Colonic mucosa (tissue), 4 donors: ENCODE measurements around the gene DNAH9. TPM values are rescaled to one million over a fixed set of nuclear protein-coding genes. Genes with fewer than 3 reads are reported as not detected.

ENCODE experiments used
- DNase-seq: peaks from one replicate; pipeline ENCODE4 v3.0.0-alpha.2; 2020
- H3K27ac ChIP-seq: fragments of 200-600 bp; one replicate; pipeline ENCODE4 v1.8.0; 2021
- H3K27me3 ChIP-seq: fragments of 200-600 bp; one replicate; pipeline ENCODE4 v1.8.0; 2021
- H3K36me3 ChIP-seq: fragments of 200-600 bp; one replicate; pipeline ENCODE4 v1.8.0; 2021
- H3K4me1 ChIP-seq: fragments of 200-600 bp; one replicate; pipeline ENCODE4 v1.8.0; 2021; ENCODE audit warnings: mild to moderate bottlenecking
- H3K4me3 ChIP-seq: fragments of 200-600 bp; one replicate; pipeline ENCODE4 v1.8.0; 2021
- H3K9ac ChIP-seq, 2 donors: one replicate each; pipeline ENCODE4 v1.7.0; 2013; ENCODE audit warnings: control low read depth in 2 of 2, low read depth in 2 of 2, low read length in 2 of 2
- H3K9me3 ChIP-seq: fragments of 200-600 bp; one replicate; pipeline ENCODE4 v1.8.0; 2021
- intact Hi-C: fragments of 100-400 bp; cut with DNase I; formaldehyde crosslinking; loops from one replicate; pipeline ENCODE4 v1.14.1; 2022
- total RNA-seq, 2 donors: library from RNA; stranded (reverse); fragmentation: NEBNext Ultra II Directional in 1 of 2; extraction: Animal tissue kit (Norgen Biotek cat#: 25700) in 1 of 2; gene quantifications; one replicate each; pipeline ENCODE4 v1.2.1, GENCODE V29; 2021
- TF ChIP-seq, protein P1 (sequence below): fragments of 200-600 bp; IDR thresholded peaks from one replicate; pipeline ENCODE4 v1.8.0; 2022; ENCODE audit warnings: antibody characterized with exemption, mild to moderate bottlenecking
- donor health status: healthy.
- donor health status: DM: no; HTN: no; CAD: no.
- donor health status: DM: no; HTN: no; CAD: no.

Gene DNAH9
- total RNA-seq, 2 donors from 2014 or later: 0.40 to 0.69 TPM

DNA sequence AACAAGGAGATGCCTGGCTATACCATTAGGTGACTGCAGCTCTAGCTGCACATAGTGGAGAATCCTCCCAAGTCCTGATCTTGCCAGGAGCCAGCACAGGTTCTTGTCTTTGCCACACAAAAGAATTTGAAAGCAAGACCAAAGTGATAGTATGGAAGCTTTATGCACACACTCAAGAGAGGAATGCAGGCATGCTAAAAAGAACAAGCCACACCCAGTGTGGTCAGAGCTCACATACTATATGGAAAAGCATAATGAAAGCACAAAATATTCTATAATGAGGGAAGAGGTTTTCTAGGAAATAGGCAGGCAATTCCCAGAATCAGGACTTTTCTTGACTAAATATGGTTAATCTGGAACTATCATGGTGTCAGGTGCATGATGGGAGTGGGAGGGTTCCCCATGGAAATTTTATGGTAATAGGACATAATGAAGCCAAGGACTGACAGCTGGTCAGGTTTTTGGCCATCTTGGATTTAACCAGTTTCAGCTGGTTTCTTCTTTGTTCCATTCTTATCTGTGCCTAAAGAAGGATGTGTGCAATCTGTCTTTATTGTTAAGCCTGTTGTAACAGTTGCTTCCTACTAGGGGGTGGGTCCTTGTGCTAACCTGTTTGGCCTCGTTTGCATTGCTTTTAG is 227.4 kb downstream of the DNAH9 start:
- no peaks in the 10 kb centered on the region for H3K9me3 ChIP-seq
- H3K4me1 ChIP-seq: no peaks in the 10 kb centered on the region
- no peaks in the 10 kb centered on the region for H3K36me3 ChIP-seq
- H3K27ac ChIP-seq: no peak overlapping the region
- DNase-seq: no peak
- intact Hi-C loops: no loop called here
- H3K27me3 ChIP-seq: no peaks in the 10 kb centered on the region
- no peak overlapping the region for H3K9ac ChIP-seq
- TF ChIP-seq, protein P1, sequence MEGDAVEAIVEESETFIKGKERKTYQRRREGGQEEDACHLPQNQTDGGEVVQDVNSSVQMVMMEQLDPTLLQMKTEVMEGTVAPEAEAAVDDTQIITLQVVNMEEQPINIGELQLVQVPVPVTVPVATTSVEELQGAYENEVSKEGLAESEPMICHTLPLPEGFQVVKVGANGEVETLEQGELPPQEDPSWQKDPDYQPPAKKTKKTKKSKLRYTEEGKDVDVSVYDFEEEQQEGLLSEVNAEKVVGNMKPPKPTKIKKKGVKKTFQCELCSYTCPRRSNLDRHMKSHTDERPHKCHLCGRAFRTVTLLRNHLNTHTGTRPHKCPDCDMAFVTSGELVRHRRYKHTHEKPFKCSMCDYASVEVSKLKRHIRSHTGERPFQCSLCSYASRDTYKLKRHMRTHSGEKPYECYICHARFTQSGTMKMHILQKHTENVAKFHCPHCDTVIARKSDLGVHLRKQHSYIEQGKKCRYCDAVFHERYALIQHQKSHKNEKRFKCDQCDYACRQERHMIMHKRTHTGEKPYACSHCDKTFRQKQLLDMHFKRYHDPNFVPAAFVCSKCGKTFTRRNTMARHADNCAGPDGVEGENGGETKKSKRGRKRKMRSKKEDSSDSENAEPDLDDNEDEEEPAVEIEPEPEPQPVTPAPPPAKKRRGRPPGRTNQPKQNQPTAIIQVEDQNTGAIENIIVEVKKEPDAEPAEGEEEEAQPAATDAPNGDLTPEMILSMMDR: no peak
- no peak overlapping the region for H3K4me3 ChIP-seq

DNA sequence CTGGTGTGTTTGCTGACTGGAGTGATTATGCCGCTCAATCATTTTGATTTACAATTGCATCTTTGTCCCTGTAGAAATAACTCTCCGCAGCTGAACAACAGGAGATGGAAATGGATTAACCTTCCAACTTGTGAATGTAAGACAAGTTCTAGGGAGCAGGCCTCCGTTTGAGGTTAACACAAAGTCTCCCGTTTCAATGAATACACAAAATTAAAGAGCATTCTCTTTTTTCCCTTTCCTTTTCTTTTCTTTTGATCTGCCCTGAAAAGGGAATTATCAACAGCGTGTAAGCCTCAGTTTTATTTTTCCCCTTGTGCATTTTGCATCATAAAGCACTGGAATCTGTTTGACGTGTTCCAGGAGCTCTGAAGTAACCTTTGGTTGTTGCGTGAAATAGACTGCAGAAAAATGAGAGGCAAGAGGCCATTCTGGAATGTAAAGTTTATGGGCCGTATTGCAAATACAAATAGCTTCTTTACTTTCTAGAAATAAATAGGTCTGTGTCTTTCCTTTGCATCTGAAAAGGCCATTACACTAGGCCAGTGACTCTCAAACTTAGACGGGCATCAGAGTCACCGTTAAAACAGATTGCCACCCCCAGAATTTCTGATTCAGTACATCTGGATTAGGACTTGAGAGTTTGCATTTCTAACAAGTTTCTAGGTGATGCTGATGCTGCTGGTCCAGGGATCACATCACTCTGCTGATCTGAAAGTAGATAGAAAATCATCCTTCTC is 234.3 kb downstream of the DNAH9 start:
- intact Hi-C loops: no loop called here
- no peaks in the 10 kb centered on the region for H3K27me3 ChIP-seq
- H3K9me3 ChIP-seq: no peaks in the 10 kb centered on the region
- TF ChIP-seq, protein P1: no peak
- H3K4me1 ChIP-seq: no peaks in the 10 kb centered on the region
- H3K9ac ChIP-seq: no peak overlapping the region
- H3K27ac ChIP-seq: no peak overlapping the region
- no peak overlapping the region for H3K4me3 ChIP-seq
- no peaks in the 10 kb centered on the region for H3K36me3 ChIP-seq
- DNase-seq: no peak

DNA sequence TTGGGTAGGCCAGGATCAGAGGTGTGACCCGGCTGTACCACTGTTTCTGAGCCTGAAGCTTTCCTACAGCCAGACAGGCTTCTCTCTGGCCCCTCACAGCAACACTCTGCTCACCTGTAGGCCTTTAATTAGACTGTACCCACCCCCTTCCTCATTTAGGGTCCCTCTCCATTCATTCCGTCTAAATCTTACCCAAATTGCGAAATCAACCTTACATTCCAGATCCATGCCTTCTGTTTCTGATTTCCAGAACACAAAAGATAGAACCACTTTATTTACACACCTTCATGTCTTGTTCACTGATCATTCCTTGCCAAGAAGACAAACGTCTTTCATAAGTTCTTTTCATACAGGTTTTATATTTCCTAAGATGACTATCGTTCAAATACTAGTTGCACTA is 238.2 kb downstream of the DNAH9 start:
- H3K4me3 ChIP-seq: no peak overlapping the region
- no peak for DNase-seq
- TF ChIP-seq, protein P1: no peak
- H3K27me3 ChIP-seq: no peaks in the 10 kb centered on the region
- H3K36me3 ChIP-seq: no peaks in the 10 kb centered on the region
- H3K9ac ChIP-seq: no peak overlapping the region
- intact Hi-C loops: no loop called here
- no peak overlapping the region for H3K27ac ChIP-seq
- no peaks in the 10 kb centered on the region for H3K4me1 ChIP-seq
- H3K9me3 ChIP-seq: no peaks in the 10 kb centered on the region

GRCh38 chr17:11840052-11840451 is 241.8 kb downstream of the DNAH9 start:
- intact Hi-C loops: no loop called here
- no peak for DNase-seq
- H3K4me1 ChIP-seq: no peaks in the 10 kb centered on the region
- H3K36me3 ChIP-seq: no peaks in the 10 kb centered on the region
- H3K9me3 ChIP-seq: no peaks in the 10 kb centered on the region
- no peak overlapping the region for H3K4me3 ChIP-seq
- H3K27ac ChIP-seq: no peak overlapping the region
- no peaks in the 10 kb centered on the region for H3K27me3 ChIP-seq
- no peak overlapping the region for H3K9ac ChIP-seq
- TF ChIP-seq, protein P1: no peak

DNA sequence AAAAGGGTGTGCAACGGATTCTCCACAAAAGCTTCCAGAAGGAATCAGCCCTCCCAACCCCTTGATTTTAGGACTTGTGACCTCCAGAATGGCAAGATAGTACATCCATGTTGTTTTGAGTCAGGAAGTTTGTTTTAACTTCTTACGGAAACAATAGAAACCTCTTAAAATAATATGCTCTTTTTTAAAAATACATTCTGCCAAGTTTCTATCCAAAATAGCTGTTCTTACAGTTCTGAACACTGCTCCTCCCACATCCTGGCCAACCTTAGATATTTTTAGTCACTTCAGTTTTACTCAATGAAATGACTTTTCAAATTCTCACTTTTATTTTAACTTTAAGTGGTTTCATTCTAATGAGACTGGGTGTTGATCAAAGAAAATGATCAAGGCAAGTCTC is 242.6 kb downstream of the DNAH9 start:
- Histone ChIP-seq H3K36me3 (no peaks in the 10 kb centered on the region), H3K9me3 (no peaks in the 10 kb centered on the region), H3K27me3 (no peaks in the 10 kb centered on the region), H3K4me1 (no peaks in the 10 kb centered on the region), H3K9ac (no peak overlapping the region), H3K27ac (no peak overlapping the region), H3K4me3 (no peak overlapping the region)
- DNase-seq: no peak
- TF ChIP-seq, protein P1: no peak
- intact Hi-C loops: no loop called here
